HepG2 (cell line): ENCODE data around the gene SEPTIN5. TPM values are rescaled to one million over a fixed set of nuclear protein-coding genes. Genes with fewer than 3 reads are reported as not detected.

Experiments used
- ATAC-seq: fragments of 200-7000 bp; cut with Tn5 transposase; 3 replicates; pipeline ENCODE4 v1.9.1; 2020; ENCODE audit warnings: mild to moderate bottlenecking, moderate library complexity
- BruUV-seq: library from RNA; stranded (reverse); fragments of 400-500 nt; replicated peaks from 2 replicates; lab custom pipeline; 2021; lab: Mats Ljungman, UMichigan
- CTCF ChIA-PET: fragments of 300-600 bp; formaldehyde crosslinking; extraction: SDS; loops from one replicate; lab custom pipeline; 2021; ENCODE audit warnings: low total read pairs, inconsistent platforms, low intra/inter-chr PET ratio; lab: Yijun Ruan, JAX
- POLR2A ChIA-PET: fragments of 350-600 bp; sonication (Branson Sonifier 250); formaldehyde crosslinking; loops from one replicate; lab custom pipeline; 2020; ENCODE audit warnings: antibody characterized with exemption, inconsistent platforms; lab: Yijun Ruan, JAX
- DNase-seq: peaks from one replicate; pipeline ENCODE4 v3.0.0-alpha.2; 2015; ENCODE audit warnings: low spot score
- FAIRE-seq: peaks from 3 replicates; lab custom pipeline; 2011; peaks lifted over from hg19 to GRCh38; lab: Jason Lieb, UNC
- H2AFZ ChIP-seq: one replicate; pipeline ENCODE4 v1.6.1; 2011; ENCODE audit warnings: low read length, inconsistent platforms
- H3K27ac ChIP-seq: fragments of 300-600 bp; 3 replicates; pipeline ENCODE4 v1.8.0; 2011; ENCODE audit warnings: mixed run types, mild to moderate bottlenecking, mixed read lengths, low read length, inconsistent platforms; ENCODE audit not compliant: insufficient read depth; ENCODE audit errors: extremely low read length
- H3K27me3 ChIP-seq, 2 experiments: fragments of 200-600 bp in 1 of 2; 2 replicates in 1 of 2; 3 replicates in 1 of 2; pipeline versions ENCODE4 v1.6.0 to v1.8.0; 2011; ENCODE audit warnings: low read length in 2 of 2, mild to moderate bottlenecking in 2 of 2, moderate library complexity in 2 of 2, inconsistent platforms in 1 of 2; ENCODE audit not compliant: insufficient read depth in 2 of 2, control insufficient read depth in 1 of 2
- H3K36me3 ChIP-seq, 2 experiments: fragments of 200-600 bp in 1 of 2; replicated peaks in 1 of 2; 2 replicates in 1 of 2; 3 replicates in 1 of 2; pipeline versions ENCODE4 v1.5.1 to v1.8.0; 2011; ENCODE audit warnings: low read length in 2 of 2, inconsistent platforms in 1 of 2; ENCODE audit not compliant: insufficient read depth in 2 of 2, control insufficient read depth in 1 of 2
- H3K4me1 ChIP-seq: 2 replicates; pipeline ENCODE4 v1.5.1; 2012; ENCODE audit warnings: low read length, inconsistent platforms; ENCODE audit not compliant: insufficient read depth
- H3K4me2 ChIP-seq: 2 replicates; pipeline ENCODE4 v1.6.0; 2011; ENCODE audit warnings: low read depth, low read length, inconsistent platforms
- H3K4me3 ChIP-seq, 3 experiments: fragments of 200-600 bp in 1 of 3; sonication (generic), shearing (Covaris generic) in 1 of 3; replicated peaks in 1 of 3; 2 replicates each; pipeline ENCODE4 v1.5.1; 2011 to 2016; ENCODE audit warnings: low read length in 3 of 3, inconsistent platforms in 2 of 3, low read depth in 2 of 3, mild to moderate bottlenecking in 2 of 3, control low read depth in 1 of 3, mixed read lengths in 1 of 3; ENCODE audit not compliant: insufficient read depth in 1 of 3
- H3K79me2 ChIP-seq: one replicate; pipeline ENCODE4 v1.6.1; 2011; ENCODE audit warnings: low read length, inconsistent platforms; ENCODE audit not compliant: insufficient read depth
- H3K9ac ChIP-seq: 2 replicates; pipeline ENCODE4 v1.6.0; 2011; ENCODE audit warnings: mild to moderate bottlenecking, low read depth, low read length, inconsistent platforms; ENCODE audit not compliant: insufficient read depth
- H3K9me3 ChIP-seq: 2 replicates; pipeline ENCODE4 v1.5.1; 2012; ENCODE audit warnings: mild to moderate bottlenecking, low read length
- H4K20me1 ChIP-seq: 2 replicates; pipeline ENCODE4 v1.6.0; 2011; ENCODE audit warnings: inconsistent platforms, mild to moderate bottlenecking, low read length, moderate library complexity; ENCODE audit not compliant: insufficient read depth
- AGO2 ChIP-seq: fragments of 200-400 bp; formaldehyde crosslinking; optimal IDR thresholded peaks from 2 replicates; pipeline ENCODE3; 2017; ENCODE audit warnings: mild to moderate bottlenecking, low read depth, low read length, moderate library complexity
- CREB1 ChIP-seq, 2 experiments: fragments of 450-650 bp in 1 of 2; IDR thresholded peaks; 2 replicates each; pipeline ENCODE4 v1.6.1; 2016 to 2017; ENCODE audit warnings: control low read depth in 1 of 2, mild to moderate bottlenecking in 1 of 2, missing compliant biosample characterization in 1 of 2, missing genetic modification characterization in 1 of 2
- GABPA ChIP-seq, 2 experiments: IDR thresholded peaks; 2 replicates each; pipeline ENCODE4 v1.6.1; 2011 to 2016; ENCODE audit warnings: low read depth in 2 of 2, low read length in 1 of 2, missing biosample characterization in 1 of 2, missing genetic modification characterization in 1 of 2
- RAD51 ChIP-seq: fragments of 450-650 bp; IDR thresholded peaks from 2 replicates; pipeline ENCODE4 v1.6.1; 2016; ENCODE audit warnings: borderline replicate concordance
- TGIF2 ChIP-seq: IDR thresholded peaks from 2 replicates; pipeline ENCODE4 v1.6.1; 2016; ENCODE audit warnings: control low read depth, missing compliant biosample characterization
- ZFY ChIP-seq: sonication (generic); formaldehyde crosslinking; IDR thresholded peaks from 2 replicates; pipeline ENCODE4 v1.4.0; 2020; ENCODE audit warnings: missing genetic modification reagents
- ZMYM3 ChIP-seq: sonication (generic); formaldehyde crosslinking; IDR thresholded peaks from 2 replicates; pipeline ENCODE4 v1.5.1; 2020; ENCODE audit warnings: mild to moderate bottlenecking, missing genetic modification reagents
- ZNF138 ChIP-seq: sonication (generic); formaldehyde crosslinking; IDR thresholded peaks from 2 replicates; pipeline ENCODE4 v1.5.0; 2020; ENCODE audit warnings: mild to moderate bottlenecking, low read depth, missing genetic modification reagents
- ZNF263 ChIP-seq: sonication (generic); formaldehyde crosslinking; IDR thresholded peaks from 2 replicates; pipeline ENCODE4 v1.4.0; 2020; ENCODE audit warnings: missing genetic modification reagents
- ZNF788 ChIP-seq: sonication (generic); formaldehyde crosslinking; IDR thresholded peaks from 2 replicates; pipeline ENCODE4 v1.5.0; 2020; ENCODE audit warnings: mild to moderate bottlenecking, missing genetic modification reagents, borderline replicate concordance
- ZSCAN25 ChIP-seq: sonication (generic); formaldehyde crosslinking; IDR thresholded peaks from 2 replicates; pipeline ENCODE4 v1.8.0; 2022; ENCODE audit warnings: mild to moderate bottlenecking, missing genetic modification reagents
- WGBS: methylation state at CpG from one replicate; pipeline ENCODE4 v1.1.6; 2017; ENCODE audit warnings: low lambda C conversion rate; 5-methylcytosine and 5-hydroxymethylcytosine counted together
- in situ Hi-C: cut with HindIII; loops from 2 replicates; pipeline ENCODE4 v1.10.0; 2017; ENCODE audit warnings: low pct_unique_long_range_greater_than_20kb; ENCODE audit not compliant: extremely low pct_ligation_motif_present
- intact Hi-C: fragments of 100-400 bp; cut with micrococcal nuclease; formaldehyde crosslinking; loops from one replicate; pipeline ENCODE4 v1.10.0; 2022; ENCODE audit not compliant: unreplicated experiment
- polyA plus RNA-seq, 8 experiments: library from polyadenylated mRNA; depleted of rRNA in 3 of 8; stranded (reverse) in 7 of 8; unstranded in 1 of 8; fragments of >200 nt; fragmentation: Illumina TruSeq in 4 of 8; extraction: Trizol in 4 of 8; gene quantifications; 2 replicates each; pipeline versions ENCODE4 v1.2.1 to v1.2.3, GENCODE V29; 2011 to 2016; ENCODE audit warnings: low read depth in 4 of 8, missing spikeins in 1 of 8, mixed read lengths in 1 of 8; ENCODE audit not compliant: insufficient read depth in 1 of 8
- total RNA-seq, 5 experiments: library from RNA; depleted of rRNA; stranded (reverse); fragments of >200 nt; fragmentation: Illumina TruSeq; extraction: Trizol; gene quantifications; 2 replicates each; pipeline ENCODE4 v1.2.3, GENCODE V29; 2016; ENCODE audit warnings: low read depth in 1 of 5

Gene SEPTIN5
- total and polyA plus RNA-seq, 2 of the 13 experiments (the other 11 are each of a cell fraction or from before 2014, with no cell fraction given) = 0.33 TPM; not detected in 1

- no peak for TF ChIP-seq ZNF263
- TF ChIP-seq CREB1 (IDR thresholded peaks at IDR 0.05) = no peak
- TF ChIP-seq CREB1 (CRISPR knock-in tag; IDR thresholded peaks at IDR 0.05) = no peak
Observed at GRCh38 chr22:19748139-19748538, 33.8 kb downstream of the SEPTIN5 start (continued).

GRCh38 chr22:19748991-19749664 is 34.8 kb downstream of the SEPTIN5 start:
- ChIA-PET POLR2A (no interaction called here), CTCF (no interaction called here)
- ATAC-seq (no peak), DNase-seq (no peak)
- Histone ChIP-seq H3K27ac (no peak overlapping the region), H3K4me1 (0 out of 2 replicates have a peak, but pooled peaks cover 6% of the 10 kb centered on the region), H2AFZ (no peak overlapping the region), H3K27me3 (peaks cover 29 to 95% of the 10 kb centered on the region in 2 experiments)
- BruUV-seq = no TSS peak
- TF ChIP-seq ZNF138 (CRISPR knock-in tag) (no peak), RAD51 (no peak), ZFY (CRISPR knock-in tag) (no peak), GABPA (IDR thresholded peaks at IDR 0.05; ENCODE audit: low read depth, low read length) (no peak), GABPA (CRISPR knock-in tag; IDR thresholded peaks at IDR 0.05; ENCODE audit: low read depth) (no peak), ZMYM3 (CRISPR knock-in tag) (no peak), AGO2 (no peak), ZNF788 (CRISPR knock-in tag) (no peak), ZSCAN25 (CRISPR knock-in tag) (no peak), TGIF2 (CRISPR knock-in tag) (no peak)
- TF ChIP-seq, all 625 proteins: peak for 0
- in situ Hi-C loops (no loop called here), intact Hi-C loops (no loop called here)
- WGBS = 0% methylated on average over 4 of the region's 15 CpGs
- no peak overlapping the region for H3K4me2 ChIP-seq
- no peak overlapping the region for H3K4me3 ChIP-seq
- no peaks in the 10 kb centered on the region for H4K20me1 ChIP-seq
- no peaks in the 10 kb centered on the region for H3K9me3 ChIP-seq
- no peak overlapping the region for H3K9ac ChIP-seq
- FAIRE-seq = no peak
- H3K79me2 ChIP-seq = no peaks in the 10 kb centered on the region
- H3K36me3 ChIP-seq = no peaks in the 10 kb centered on the region
